GM18868 (cell line): ENCODE measurements around the gene ARHGAP30.

Source experiments
- ATAC-seq: cut with Tn5 transposase; IDR thresholded peaks from one replicate; pipeline ENCODE4 v1.9.1; 2021; ENCODE audit warnings: mild to moderate bottlenecking, moderate library complexity; ENCODE audit not compliant: unreplicated experiment

ARHGAP30 gene

DNA sequence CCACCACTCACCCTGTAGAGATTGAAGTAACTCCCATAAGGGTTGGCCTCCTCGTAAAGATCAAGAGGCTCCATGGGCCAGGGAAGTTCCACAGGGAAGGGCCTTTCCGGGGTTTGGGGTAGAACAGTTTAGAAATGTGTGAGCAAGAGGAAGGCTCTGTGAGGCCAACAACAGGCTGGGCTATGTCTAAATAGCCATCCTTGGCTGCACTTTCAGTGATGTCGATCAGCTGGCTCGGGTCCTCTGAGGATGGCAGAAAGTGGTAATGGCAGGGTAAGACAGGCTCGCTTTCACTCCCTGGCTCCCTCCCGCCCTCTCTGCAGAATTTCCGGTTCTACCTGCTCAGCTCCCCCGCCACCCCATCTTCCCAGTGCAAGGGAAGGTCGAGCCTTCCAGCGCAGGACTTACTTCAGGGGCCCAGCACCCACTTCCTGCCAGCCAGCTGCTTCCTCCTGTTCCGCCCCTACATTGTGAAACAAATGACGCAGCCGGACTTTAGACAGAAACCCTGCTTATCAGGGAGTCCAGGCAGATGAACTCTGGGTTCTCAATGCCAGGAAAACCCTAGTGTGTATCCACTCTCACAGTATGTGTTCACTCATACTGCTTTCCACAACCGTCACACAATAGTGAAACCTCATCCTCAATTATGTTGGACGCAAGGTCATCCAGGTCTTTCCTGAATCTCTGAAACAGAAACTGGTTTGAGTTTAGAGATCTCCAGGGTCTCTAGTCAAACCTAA is 56.0 kb downstream of the ARHGAP30 start:
- peak; percentile 85 for ATAC-seq

DNA sequence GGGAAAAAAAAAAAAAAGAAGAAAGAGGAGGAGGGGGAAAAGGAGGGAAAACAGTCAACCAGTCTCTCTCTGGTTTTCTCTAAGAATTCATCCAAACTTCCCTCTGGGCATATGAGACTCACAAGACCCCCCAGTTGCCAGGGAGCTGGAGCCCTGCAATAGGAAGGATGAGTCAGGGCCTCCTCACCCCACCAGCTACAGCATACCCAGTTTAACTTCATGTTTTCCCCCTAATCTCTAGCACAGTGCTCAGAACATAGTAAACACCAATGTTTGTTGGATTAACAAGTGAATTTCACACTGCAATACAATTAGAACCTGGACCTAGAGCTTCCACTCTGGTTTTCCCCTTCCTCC is 56.6 kb downstream of the ARHGAP30 start:
- ATAC-seq = no peak

DNA sequence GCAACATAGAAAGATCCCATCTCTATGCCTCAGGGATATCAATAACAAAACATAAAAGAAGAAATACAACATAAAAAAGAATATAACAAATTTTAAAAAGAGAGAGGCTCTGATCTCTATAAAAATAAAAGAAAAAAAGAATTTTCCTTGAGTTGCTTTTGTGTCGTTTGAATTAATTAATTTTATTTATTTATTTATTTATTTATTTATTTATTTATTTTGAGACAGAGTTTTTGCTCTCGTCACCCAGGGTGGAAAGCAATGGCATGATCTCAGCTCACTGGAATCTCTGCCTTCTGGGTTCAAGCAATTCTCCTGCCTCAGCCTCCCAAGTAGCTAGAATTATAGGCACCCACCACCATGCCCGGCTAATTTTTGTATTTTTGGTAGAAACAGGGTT is 57.3 kb downstream of the ARHGAP30 start:
- ATAC-seq = no peak

DNA sequence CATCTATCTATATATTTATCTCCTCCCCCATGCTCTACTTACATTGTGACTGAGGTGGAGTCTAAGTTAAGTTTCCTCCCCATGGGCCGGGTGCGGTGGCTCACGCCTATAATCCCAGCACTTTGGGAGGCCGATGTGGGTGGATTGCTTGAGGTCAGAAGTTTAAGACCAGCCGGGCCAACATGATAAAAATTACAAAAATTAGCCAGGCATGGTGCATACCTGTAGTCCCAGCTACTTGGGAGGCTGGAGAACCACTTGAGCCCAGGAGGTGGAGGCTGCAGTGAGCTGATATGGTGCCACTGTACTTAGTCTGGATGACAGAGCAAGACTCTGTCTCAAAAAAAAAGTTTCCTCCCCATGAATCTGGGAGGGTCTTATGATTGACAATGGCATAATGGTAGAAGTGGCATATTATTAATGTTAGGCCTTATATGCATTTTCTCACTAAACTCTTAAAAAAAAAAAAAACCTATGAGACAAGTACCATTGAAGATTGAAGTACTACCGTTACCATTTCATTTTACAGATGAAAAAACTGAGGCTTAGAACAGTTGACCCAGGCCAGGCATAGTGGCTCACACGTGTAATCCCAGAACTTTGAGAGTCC is 60.0 kb downstream of the ARHGAP30 start:
- no peak for ATAC-seq

- no peak for ATAC-seq
These were observed 60.7 kb downstream of the ARHGAP30 start for GRCh38 chr1:161008869-161009510.

DNA sequence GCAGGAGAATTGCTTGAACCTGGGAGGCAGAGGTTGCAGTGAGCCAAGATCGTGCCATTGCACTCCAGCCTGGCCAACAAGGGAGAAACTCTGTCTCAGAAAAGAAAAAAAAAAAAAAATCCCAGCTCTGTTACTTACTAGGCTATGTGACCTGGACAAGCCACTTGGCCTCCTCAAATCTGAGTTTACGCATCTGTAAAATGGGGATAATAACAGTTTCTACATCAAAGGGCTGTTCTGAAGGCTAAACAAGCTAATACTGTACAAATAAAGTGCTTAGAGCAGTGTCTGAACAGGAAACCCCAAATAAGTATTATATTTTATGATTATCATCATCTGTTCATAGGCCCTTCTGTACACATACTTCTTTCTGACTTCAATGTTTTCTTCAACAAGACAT is 62.3 kb downstream of the ARHGAP30 start:
- no peak for ATAC-seq

DNA sequence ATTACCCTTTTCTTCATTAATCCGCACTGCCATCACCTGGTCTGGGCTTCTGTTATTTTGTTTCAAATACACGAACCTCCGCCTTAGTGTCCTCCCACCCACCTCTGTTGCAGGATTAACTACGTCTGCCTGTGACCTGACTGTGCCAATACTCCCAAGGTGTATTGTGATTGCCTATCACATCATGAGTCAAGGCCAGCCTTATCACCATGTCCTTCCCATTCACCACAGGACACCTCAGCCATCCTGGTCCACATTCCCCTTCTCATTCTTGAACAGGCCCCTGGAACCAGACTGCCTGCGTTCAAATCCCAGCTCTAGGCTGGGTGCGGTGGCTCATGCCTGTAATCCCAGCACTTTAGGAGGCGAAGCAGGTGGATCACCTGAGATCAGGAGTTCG is 63.1 kb downstream of the ARHGAP30 start:
- no peak for ATAC-seq

DNA sequence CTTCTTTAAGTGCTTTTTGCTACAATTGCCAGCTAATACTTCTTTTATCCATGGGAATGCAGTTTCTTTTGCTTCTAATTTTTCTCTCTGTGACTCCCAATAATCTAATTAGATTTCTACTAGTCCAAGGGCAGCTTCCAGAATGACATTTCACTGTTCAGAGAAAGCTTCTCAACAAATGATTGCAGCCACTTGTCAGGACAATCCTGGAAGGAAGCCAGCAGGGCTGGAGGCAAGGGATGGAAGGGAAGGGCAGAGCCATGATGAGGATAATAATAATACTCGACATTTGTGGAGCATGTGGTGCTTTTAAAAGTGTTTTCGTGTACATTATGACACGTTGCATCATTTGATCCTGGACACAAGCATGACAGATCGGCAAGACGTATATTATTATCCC is 68.2 kb downstream of the ARHGAP30 start:
- ATAC-seq = no peak

DNA sequence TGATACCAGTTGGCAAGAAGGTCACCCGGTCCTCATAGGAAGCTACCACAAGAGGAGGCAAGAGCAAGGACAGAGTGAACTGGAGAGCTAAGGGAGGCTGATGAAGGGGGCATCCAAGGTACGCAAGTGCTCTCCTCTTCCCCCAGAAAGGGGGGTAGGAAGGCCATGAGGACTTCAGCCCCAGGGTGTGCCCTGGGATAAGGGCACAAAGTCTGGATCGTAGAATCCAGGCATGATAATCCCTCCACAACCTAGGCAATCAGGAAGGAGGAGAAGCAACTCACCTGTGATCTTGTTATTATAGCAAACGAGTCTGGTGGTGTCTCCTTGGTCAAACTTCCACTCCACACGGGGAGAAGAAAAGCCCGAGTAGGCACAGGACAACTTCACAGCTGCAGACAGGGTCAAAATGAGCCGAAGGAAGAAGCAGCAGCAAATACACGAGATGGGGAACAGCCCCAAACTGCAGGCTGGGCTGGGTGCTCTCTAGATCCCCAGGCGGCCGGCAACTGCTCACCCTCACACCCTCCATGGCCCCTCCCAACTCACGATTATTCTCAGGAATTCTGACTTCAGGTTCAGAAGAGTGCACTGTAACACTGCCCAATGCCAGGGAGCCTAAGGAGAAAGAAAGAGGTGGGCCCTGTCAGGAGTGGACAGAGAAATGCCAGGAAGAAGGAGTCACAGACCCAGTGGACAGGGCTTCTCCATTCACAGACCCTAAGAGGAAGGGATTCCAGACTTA is 68.8 kb downstream of the ARHGAP30 start:
- no peak for ATAC-seq

- no peak for ATAC-seq
These were observed 70.3 kb downstream of the ARHGAP30 start for GRCh38 chr1:160999376-160999775.

GRCh38 chr1:160997323-160998038 is 72.2 kb downstream of the ARHGAP30 start:
- ATAC-seq = peak; percentile 65
